NB4 (cell line): ENCODE measurements around the gene C14orf119.

Source experiments
- MYC ChIP-seq: IDR thresholded peaks from 2 replicates; pipeline ENCODE4 v1.6.1; 2011; ENCODE audit warnings: low read depth, low read length
- POLR2A ChIP-seq: IDR thresholded peaks from 2 replicates; pipeline ENCODE4 v1.6.1; 2011; ENCODE audit warnings: mild to moderate bottlenecking; ENCODE audit not compliant: insufficient read length; ENCODE audit errors: extremely low read depth
- TF ChIP-seq, protein P1 (sequence below): IDR thresholded peaks from one replicate; pipeline ENCODE4 v1.5.1; 2012; ENCODE audit warnings: low read depth, low read length
- TF ChIP-seq, protein P2 (sequence below): IDR thresholded peaks from 2 replicates; pipeline ENCODE4 v1.6.1; 2011; ENCODE audit warnings: low read depth, low read length

DNA sequence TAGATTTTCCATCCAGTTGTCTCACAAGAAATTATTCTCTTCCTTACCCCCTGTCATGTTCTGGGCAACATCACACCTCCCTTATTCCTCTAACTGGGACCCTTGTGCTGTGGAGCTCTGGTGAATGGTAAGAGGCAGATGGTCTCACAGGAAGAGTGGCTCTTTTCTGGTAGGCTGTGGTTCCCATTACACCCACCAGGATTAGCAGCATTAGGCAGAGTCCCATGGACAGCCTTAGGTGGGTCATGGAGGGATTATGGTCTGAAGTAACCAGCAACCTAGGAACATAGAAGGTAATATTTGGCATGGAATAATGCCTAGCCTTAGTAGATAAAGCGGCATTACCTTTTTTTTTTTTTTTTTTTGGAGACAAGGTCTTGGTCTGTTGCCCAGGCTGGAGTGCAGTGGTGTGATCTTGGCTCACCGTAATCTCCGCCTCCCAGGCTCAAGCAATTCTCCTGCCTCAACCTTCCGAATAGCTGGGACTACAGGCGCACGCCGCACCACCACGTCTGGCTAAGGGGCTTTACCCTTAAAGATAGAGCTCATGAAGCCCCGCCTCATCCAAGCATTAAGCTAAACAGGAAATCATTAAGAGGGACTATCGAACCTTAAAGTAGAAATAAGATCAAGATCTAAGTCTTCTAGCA is 4.0 kb downstream of the C14orf119 start:
- TF ChIP-seq, protein P1, sequence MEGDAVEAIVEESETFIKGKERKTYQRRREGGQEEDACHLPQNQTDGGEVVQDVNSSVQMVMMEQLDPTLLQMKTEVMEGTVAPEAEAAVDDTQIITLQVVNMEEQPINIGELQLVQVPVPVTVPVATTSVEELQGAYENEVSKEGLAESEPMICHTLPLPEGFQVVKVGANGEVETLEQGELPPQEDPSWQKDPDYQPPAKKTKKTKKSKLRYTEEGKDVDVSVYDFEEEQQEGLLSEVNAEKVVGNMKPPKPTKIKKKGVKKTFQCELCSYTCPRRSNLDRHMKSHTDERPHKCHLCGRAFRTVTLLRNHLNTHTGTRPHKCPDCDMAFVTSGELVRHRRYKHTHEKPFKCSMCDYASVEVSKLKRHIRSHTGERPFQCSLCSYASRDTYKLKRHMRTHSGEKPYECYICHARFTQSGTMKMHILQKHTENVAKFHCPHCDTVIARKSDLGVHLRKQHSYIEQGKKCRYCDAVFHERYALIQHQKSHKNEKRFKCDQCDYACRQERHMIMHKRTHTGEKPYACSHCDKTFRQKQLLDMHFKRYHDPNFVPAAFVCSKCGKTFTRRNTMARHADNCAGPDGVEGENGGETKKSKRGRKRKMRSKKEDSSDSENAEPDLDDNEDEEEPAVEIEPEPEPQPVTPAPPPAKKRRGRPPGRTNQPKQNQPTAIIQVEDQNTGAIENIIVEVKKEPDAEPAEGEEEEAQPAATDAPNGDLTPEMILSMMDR = no peak
- TF ChIP-seq POLR2A (no peak), MYC (no peak)
- TF ChIP-seq, protein P2, sequence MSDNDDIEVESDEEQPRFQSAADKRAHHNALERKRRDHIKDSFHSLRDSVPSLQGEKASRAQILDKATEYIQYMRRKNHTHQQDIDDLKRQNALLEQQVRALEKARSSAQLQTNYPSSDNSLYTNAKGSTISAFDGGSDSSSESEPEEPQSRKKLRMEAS = no peak
